ENCODE measurements around the gene PSMA8.
A peak's percentile ranks its signal among the peaks of the same experiment; 100 is the strongest.

GRCh38 chr18:26226229-26227050 lies 92.8 kb downstream of the PSMA8 start, which contains the start of gene TAF4B:
- TF ChIP-seq POLR2A (IDR thresholded peaks at IDR 0.05) (peak; percentile 57), EP300 (IDR thresholded peaks at IDR 0.05) (no peak)
